Caki2 (cell line): ENCODE data around the gene TIFAB. TPM values are rescaled to one million over a fixed set of nuclear protein-coding genes. Genes with fewer than 3 reads are reported as not detected.
A peak's percentile ranks its signal among the peaks of the same experiment; 100 is the strongest.
"Not testable (repeated sequence)": the region's sequence is repeated elsewhere in the genome, so short reads cannot be mapped to it uniquely, and the experiment has no call there.

ENCODE experiments used
- DNase-seq: peaks from one replicate; pipeline ENCODE4 v3.0.0-alpha.2; 2015; ENCODE audit warnings: low read depth
- in situ Hi-C: cut with HindIII; loops from 2 replicates; pipeline ENCODE4 v1.10.0; 2016; ENCODE audit warnings: low sequenced_read_pairs, low pct_unique_long_range_greater_than_20kb, mixed read lengths
- total RNA-seq: library from RNA; depleted of rRNA; stranded (reverse); fragments of >200 nt; shearing (Covaris generic); gene quantifications from 2 replicates; pipeline ENCODE4 v1.2.3, GENCODE V29; 2014; ENCODE audit warnings: low replicate concordance; rRNA removed

Gene TIFAB, protein sequence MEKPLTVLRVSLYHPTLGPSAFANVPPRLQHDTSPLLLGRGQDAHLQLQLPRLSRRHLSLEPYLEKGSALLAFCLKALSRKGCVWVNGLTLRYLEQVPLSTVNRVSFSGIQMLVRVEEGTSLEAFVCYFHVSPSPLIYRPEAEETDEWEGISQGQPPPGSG
- total RNA-seq: not detected in 2 replicates

DNA sequence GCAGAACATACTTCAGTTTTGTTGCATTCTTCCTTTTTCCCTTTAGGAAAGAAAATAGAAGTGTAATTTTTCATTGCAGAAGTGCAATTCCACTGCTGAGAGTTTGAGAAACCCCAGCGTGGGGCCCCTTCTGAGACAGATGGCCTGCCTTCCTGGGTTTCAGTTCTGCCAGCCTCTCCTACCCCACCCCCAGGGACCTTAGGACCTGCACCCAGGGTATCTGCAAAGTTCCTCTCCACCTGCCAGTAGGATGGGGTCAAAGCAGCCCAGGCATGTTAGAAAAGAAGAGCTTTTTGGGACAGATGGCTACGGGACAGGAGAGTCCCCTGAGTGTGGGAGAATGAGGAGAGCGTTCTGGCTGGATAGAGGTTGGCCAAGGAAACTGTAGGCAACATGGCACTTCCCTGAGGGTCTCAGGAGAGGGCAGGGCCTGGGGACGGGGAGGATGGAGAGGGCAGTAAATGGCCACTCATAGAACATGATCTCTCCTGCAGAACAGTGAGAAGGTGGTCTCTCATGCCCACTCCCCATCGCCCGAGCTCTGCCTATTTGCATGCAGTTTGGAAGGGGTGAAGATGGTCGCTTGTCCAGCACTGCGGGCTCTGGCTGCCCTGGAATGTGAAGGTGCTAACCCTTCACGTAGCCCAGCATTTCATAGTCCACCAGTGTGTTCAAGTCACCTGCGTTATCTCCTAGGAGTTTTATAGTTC is at the start of gene TIFAB:
Gene TIFAB (minus strand): TSS at position 31 of the 710 bp plus-strand sequence. CDS start 2,412 bp downstream, outside the sequence.
- DNase-seq: no peak
- in situ Hi-C loops: loop anchor here (25.0 kb wide), 1 partner anchor 110 kb away; no protein-coding TSS in a partner anchor

DNA sequence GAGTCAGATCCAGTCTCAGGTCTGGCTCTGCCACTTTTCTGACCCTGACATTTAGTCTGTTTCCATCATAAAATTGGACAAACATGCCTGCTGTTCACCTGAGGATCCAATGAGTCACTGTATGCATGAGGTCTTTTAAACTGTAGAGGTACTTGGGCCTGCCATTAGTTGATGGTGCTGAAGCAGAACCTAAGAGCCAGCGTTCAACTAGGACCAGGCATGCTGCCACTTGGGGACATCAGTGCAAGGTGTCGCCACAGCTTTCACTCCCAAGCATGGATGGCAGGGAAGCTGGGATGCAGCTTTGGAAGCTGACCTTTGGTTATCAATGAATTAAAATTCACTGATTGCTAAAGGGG is 46.5 kb upstream of the TIFAB start:
- in situ Hi-C loops: no loop called here

DNA sequence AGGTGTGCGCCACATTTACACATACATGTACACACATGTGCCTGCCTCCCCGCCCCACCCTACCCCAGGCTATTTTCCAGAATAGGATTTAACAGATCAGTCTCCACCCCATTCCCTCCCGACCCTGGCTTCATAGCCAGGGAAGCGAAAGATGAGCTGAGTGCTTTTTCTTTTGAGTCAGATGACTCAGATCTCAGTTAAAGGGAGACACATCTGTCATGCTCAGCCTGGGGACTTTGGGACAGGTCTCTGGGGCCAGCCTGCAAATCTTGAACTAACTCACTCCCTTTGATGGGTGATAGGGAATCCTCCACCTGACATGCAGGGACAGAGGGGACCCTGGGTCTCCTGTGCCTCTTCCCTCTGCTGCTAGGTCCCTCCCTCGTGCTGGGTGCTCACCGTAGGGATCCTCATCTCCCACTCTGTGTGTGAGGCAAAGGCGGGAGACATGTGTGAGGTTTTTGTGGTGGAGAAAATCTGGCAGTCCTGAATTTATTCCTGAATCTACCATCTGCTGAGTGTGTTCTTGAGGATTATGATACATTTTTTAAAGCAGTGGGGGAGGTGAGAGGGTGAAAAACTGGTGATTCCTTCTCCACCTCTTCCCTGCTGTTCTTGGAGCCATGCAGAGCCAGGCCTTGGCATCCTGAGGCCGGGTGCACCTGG is 46.0 kb upstream of the TIFAB start:
- DNase-seq: no peak
- in situ Hi-C loops: no loop called here

More for the DNA sequence above, 46.5 kb upstream of the TIFAB start:
- no peak for DNase-seq

GRCh38 chr5:135495531-135495930 is 43.4 kb upstream of the TIFAB start:
- DNase-seq: peak; percentile 16
- in situ Hi-C loops: not testable (repeated sequence)

DNA sequence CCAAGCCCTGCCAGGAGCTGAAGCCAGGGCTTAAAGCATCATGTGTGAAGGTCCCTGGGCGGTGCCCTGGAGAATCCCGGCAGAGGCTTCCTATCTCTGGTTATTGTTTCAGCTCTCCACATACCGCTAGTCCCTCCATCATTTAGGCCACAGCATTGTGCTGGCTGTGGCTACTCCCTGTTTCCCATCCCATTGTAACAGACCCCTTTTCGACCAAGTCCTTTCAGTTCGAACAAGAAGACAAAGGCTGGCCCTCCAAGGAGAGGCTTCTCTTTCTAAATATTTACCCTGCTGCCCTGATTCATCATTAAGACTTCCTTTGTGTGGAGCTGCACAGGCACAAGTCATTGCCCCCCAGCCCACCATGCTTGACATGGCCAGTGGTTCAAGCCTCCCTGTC is 42.0 kb upstream of the TIFAB start:
- DNase-seq: no peak
- in situ Hi-C loops: no loop called here

GRCh38 chr5:135493406-135494180 is 41.4 kb upstream of the TIFAB start:
- in situ Hi-C loops: no loop called here

DNA sequence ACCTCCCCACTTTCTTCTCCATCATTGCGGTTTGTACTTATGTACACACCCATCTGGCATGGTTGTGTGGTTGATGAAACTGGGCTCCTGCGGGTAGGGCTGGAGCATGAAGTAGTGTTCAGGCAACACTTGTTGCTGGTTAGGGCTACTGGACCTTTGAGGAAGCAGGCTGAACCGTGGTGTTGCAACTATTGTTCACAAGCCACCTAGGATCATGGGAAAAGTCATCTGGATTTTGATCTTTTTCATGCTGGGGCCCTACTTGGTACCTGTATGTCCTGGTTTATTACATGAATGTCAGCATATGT is 40.1 kb upstream of the TIFAB start:
- DNase-seq: no peak
- in situ Hi-C loops: no loop called here

More at GRCh38 chr5:135493406-135494180, 41.4 kb upstream of the TIFAB start:
- peak; percentile 34 for DNase-seq

- DNase-seq: no peak
- in situ Hi-C loops: no loop called here
These were observed 39.6 kb upstream of the TIFAB start for GRCh38 chr5:135491552-135492318.

- in situ Hi-C loops: no loop called here
- no peak for DNase-seq
These were observed 38.9 kb upstream of the TIFAB start for GRCh38 chr5:135491038-135491551.

DNA sequence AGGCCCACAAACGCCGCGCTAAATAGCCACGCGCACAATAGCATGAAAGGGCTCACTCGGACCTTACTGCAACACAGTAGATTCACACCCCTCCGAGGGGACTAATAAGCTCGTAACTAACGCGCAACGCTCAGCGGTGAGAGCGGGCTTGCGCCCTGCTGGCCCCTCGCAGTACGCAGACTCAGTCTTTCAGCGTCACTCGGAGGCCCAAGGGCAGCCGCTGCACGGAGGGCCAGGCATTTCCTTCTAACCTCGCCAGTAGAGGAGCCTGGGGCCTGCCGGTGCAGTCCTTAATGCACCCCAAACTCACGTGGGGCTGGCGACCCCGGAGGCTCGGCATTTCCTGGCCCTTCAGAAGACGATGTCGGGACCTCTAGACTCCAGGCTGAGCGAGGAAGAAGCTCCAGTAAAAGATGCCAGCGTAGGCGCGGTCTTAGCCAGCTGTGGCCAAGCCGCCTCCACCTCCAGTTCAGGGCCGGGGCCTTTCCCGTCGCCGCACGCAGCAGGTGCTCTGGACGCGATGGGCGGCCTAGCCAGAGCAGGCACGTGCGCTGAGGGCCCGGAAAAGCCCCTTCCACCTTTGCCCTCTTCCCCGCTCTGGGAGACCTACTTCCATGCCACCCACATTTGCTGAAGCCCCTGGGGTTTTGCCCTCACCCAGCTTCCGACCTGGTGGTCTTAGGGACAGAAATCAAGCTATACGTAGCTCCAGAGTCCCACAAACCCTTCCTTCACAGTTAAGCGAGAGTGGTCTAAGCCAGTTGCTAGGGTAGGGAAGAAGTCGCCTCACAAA is 38.3 kb upstream of the TIFAB start:
- in situ Hi-C loops: no loop called here
- no peak for DNase-seq

- no peak for DNase-seq
- in situ Hi-C loops: no loop called here
These were observed 37.5 kb upstream of the TIFAB start for GRCh38 chr5:135489466-135490244.

DNA sequence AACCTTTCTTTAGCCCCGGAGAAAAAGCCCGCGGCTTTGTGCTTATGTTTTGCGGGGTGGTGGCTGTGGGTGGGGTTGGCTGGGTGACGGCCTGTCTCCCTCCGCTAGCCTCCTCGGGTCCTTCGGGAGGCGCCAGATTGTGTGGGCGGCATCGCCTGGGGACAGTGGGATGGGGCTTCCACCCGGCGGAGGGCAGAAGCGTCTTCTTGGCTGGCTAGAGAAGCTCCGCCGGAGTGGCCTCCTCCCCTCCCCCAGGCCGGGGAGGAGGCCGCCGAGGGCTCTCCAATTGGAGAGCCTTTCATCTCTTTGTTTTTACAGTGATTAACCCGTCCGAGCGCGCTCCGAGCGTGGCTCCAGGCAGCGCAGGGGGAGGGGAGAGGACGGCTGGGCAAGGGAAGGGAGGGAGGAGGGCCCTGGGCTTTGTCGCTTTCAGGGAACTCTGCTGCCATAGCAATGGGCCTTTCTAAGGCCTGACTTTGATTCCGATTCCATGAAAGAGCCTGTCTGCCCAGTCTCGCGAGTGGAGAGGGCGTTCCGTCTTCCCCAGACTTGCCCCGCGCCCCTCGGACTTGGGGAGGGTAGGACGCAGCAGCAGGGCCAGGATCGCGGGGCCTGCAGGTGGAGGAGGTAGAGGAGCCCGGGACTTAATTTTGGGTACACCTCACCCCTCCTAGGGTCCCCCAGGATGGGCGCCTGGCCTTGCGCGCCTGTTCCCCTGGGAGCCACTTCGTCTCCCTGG is 36.7 kb upstream of the TIFAB start:
- peak; percentile 90 for DNase-seq
- in situ Hi-C loops: no loop called here

- in situ Hi-C loops: no loop called here
- DNase-seq: no peak
These were observed 35.8 kb upstream of the TIFAB start for GRCh38 chr5:135487839-135488514.

DNA sequence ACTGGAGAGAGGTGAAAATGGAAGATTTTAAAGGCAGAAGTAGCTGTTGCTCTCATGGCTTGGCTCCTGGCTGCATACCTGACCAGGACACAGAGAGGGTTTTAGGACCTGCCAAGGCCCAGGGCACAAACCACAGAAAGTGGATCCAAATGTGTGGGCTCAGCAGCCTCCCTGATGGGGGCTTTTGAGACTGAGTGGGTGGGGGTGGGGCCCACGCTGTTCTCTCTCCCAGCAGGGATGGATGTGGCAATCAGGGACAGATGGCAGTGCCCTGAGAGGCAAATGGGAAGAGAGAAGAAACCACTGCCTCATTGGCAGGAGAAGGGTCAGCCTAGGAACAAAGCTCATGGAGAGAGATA is 34.9 kb upstream of the TIFAB start:
- DNase-seq: no peak
- in situ Hi-C loops: no loop called here

- in situ Hi-C loops: no loop called here
- DNase-seq: no peak
These were observed 34.2 kb upstream of the TIFAB start for GRCh38 chr5:135486131-135487036.
